Measurements from ENCODE around the gene SDSL.

Gene SDSL

DNA sequence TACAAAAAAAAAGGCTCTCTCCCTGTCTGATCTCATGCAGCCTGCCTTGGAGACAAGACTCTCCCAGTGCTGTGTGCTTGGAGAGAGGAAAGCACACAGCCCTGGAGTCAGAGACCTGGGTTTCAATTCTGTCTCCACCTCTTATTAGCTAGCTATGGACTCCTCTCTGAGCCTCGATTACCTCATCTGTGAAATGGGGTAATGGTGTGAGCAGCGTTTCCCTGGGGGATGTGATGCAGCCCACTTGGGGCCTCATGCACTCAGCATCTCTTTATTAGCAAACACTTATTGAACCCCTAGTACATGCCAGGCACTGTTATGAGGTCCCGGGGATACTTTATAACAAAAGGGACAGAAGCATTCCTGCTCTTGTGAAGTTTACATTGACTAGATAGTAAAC lies 31.0 kb upstream of the SDSL start:
- no peak for TF ChIP-seq TAF1 (IDR thresholded peaks at IDR 0.05; ENCODE audit: borderline replicate concordance, insufficient read depth, low read length)
- TF ChIP-seq, protein P1, sequence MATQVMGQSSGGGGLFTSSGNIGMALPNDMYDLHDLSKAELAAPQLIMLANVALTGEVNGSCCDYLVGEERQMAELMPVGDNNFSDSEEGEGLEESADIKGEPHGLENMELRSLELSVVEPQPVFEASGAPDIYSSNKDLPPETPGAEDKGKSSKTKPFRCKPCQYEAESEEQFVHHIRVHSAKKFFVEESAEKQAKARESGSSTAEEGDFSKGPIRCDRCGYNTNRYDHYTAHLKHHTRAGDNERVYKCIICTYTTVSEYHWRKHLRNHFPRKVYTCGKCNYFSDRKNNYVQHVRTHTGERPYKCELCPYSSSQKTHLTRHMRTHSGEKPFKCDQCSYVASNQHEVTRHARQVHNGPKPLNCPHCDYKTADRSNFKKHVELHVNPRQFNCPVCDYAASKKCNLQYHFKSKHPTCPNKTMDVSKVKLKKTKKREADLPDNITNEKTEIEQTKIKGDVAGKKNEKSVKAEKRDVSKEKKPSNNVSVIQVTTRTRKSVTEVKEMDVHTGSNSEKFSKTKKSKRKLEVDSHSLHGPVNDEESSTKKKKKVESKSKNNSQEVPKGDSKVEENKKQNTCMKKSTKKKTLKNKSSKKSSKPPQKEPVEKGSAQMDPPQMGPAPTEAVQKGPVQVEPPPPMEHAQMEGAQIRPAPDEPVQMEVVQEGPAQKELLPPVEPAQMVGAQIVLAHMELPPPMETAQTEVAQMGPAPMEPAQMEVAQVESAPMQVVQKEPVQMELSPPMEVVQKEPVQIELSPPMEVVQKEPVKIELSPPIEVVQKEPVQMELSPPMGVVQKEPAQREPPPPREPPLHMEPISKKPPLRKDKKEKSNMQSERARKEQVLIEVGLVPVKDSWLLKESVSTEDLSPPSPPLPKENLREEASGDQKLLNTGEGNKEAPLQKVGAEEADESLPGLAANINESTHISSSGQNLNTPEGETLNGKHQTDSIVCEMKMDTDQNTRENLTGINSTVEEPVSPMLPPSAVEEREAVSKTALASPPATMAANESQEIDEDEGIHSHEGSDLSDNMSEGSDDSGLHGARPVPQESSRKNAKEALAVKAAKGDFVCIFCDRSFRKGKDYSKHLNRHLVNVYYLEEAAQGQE (IDR thresholded peaks at IDR 0.05; ENCODE audit: insufficient read depth in 1 of 2, low read depth in 2 of 2, low read length in 2 of 2) = no peak
- no peak for TF ChIP-seq SIN3A (IDR thresholded peaks at IDR 0.05; ENCODE audit: borderline replicate concordance, insufficient read depth, low read length)
- TF ChIP-seq POLR2AphosphoS5 (IDR thresholded peaks at IDR 0.05; ENCODE audit: low read depth, low read length) = no peak
- TF ChIP-seq FOXP2 (optimal IDR thresholded peaks at IDR 0.05; ENCODE audit: borderline replicate concordance, extremely low read depth, extremely low read length, insufficient read depth) = no peak

DNA sequence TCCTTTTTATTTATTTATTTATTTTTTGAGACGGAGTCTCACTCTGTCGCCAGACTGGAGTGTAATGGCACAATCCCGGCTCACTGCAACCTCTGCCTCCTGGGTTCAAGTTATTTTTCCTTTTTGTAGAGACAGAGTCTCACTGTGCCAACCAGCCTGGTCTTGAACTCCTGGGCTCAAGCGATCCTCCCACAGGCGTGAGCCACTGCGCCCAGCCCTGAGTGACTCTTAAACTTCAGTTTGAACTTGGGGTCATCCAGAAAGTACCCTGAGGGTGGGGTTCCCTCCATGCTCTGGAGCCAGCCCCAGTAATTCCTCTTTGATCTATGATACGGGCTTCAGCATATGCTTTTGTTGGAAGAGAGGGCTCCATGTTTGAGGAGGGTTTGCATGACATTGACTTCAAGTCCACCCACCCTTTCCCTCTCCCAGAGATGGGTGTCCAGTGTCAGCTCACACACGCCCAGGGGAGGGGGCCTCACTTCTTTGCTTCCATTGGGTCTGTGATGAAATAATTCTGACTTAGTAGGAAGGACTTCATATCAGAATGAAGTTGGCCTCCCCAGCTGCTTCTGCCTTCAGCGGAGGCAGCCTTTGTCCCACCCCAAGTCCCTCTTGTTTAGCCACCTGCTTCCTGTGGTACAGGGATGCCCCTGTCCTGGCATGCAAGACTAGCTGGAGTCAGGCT lies 30.4 kb upstream of the SDSL start:
- TF ChIP-seq FOXP2 (optimal IDR thresholded peaks at IDR 0.05; ENCODE audit: borderline replicate concordance, extremely low read depth, extremely low read length, insufficient read depth) (no peak), SIN3A (IDR thresholded peaks at IDR 0.05; ENCODE audit: borderline replicate concordance, insufficient read depth, low read length) (no peak), POLR2AphosphoS5 (IDR thresholded peaks at IDR 0.05; ENCODE audit: low read depth, low read length) (no peak), TAF1 (IDR thresholded peaks at IDR 0.05; ENCODE audit: borderline replicate concordance, insufficient read depth, low read length) (no peak)
- TF ChIP-seq, protein P1 (IDR thresholded peaks at IDR 0.05; ENCODE audit: insufficient read depth in 1 of 2, low read depth in 2 of 2, low read length in 2 of 2) = no peak

DNA sequence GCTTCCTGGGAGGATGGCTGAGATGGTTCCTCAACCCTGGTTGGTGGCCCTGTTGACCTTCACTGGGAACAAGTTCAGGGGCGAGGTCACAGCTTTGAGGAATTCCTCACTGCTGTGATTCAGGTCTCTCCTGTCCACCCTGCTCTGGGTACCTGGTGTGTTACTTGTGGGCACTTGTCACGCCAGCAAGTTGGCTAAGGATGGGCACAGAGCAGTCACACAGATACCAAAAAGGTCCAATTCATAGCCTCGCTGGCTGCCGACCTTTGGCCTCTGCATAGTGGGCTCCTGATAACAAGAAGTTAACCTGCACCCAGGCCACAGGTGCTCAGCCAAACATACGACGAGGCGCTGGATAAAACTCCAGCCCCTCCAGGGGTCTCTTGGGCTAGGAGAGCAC lies 29.7 kb upstream of the SDSL start:
- TF ChIP-seq POLR2AphosphoS5 (IDR thresholded peaks at IDR 0.05; ENCODE audit: low read depth, low read length) (no peak), FOXP2 (optimal IDR thresholded peaks at IDR 0.05; ENCODE audit: borderline replicate concordance, extremely low read depth, extremely low read length, insufficient read depth) (no peak), SIN3A (IDR thresholded peaks at IDR 0.05; ENCODE audit: borderline replicate concordance, insufficient read depth, low read length) (no peak), TAF1 (IDR thresholded peaks at IDR 0.05; ENCODE audit: borderline replicate concordance, insufficient read depth, low read length) (no peak)
- TF ChIP-seq, protein P1 (IDR thresholded peaks at IDR 0.05; ENCODE audit: insufficient read depth in 1 of 2, low read depth in 2 of 2, low read length in 2 of 2) = no peak

DNA sequence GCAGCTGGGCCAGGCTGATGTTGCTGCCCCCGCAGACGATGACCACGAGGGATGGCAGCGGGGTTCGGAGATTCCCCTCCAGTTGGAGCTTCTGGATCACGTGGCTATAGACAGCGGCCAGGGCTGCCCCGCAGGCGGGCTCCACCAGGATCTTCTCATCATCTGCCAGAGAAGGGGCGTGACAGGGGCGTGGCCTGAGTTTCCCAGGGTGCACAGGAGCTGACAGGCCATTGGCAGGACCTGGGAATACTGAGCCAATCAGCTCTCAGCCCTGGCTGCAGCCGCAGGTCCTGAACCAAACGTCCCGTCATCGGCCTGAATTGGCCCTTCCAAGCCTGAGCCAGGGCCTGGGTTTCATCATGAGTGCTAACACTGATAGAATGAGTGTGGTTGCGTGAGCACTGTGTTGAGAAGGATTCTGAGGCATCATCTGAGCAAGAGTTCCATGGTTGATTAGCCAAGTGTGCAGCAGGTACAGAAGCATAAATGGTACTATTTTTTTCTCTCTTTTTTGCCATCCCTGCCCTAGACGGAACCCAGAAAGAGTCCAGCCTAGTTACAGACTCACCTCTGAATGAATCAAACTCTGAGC lies 29.1 kb upstream of the SDSL start:
- TF ChIP-seq SIN3A (IDR thresholded peaks at IDR 0.05; ENCODE audit: borderline replicate concordance, insufficient read depth, low read length) = no peak
- TF ChIP-seq POLR2AphosphoS5 (IDR thresholded peaks at IDR 0.05; ENCODE audit: low read depth, low read length) = no peak
- TF ChIP-seq, protein P1 (IDR thresholded peaks at IDR 0.05; ENCODE audit: insufficient read depth in 1 of 2, low read depth in 2 of 2, low read length in 2 of 2) = no peak
- TF ChIP-seq TAF1 (IDR thresholded peaks at IDR 0.05; ENCODE audit: borderline replicate concordance, insufficient read depth, low read length) = no peak
- TF ChIP-seq FOXP2 (optimal IDR thresholded peaks at IDR 0.05; ENCODE audit: borderline replicate concordance, extremely low read depth, extremely low read length, insufficient read depth) = no peak
